ENCODE results near the gene CUBN.

- no peak for TF ChIP-seq CTCF (IDR thresholded peaks at IDR 0.05)
- TF ChIP-seq POLR2AphosphoS5 (IDR thresholded peaks at IDR 0.05; ENCODE audit: low read depth, low read length) = no peak
- no peak for TF ChIP-seq SIN3A (IDR thresholded peaks at IDR 0.05; ENCODE audit: borderline replicate concordance, insufficient read depth, low read depth, low read length)
- no peak for TF ChIP-seq TCF7L2 (IDR thresholded peaks at IDR 0.05; ENCODE audit: low read depth, low read length)
- TF ChIP-seq REST (IDR thresholded peaks at IDR 0.05; ENCODE audit: insufficient read depth in 1 of 2, low read depth in 2 of 2, low read length in 1 of 2) = no peak
These were observed 178.7 kb downstream of the CUBN start for GRCh38 chr10:16950656-16951601.

Data from Panc1 (cell line).